K562 (cell line): ENCODE measurements around the gene MEIKIN. TPM values are rescaled to one million over a fixed set of nuclear protein-coding genes. Genes with fewer than 3 reads are reported as not detected.
A peak's percentile ranks its signal among the peaks of the same experiment; 100 is the strongest.

Source experiments
- PPARD ChIP-seq: fragments of 250-450 bp; sonication (Bioruptor Pico); IDR thresholded peaks from 2 replicates; pipeline ENCODE4 v1.8.0; 2022; ENCODE audit warnings: inconsistent platforms, mild to moderate bottlenecking, moderate library complexity
- RERE ChIP-seq: sonication (generic); formaldehyde crosslinking; IDR thresholded peaks from 2 replicates; pipeline ENCODE4 v1.8.0; 2023; ENCODE audit warnings: missing genetic modification reagents, mild to moderate bottlenecking, borderline replicate concordance
- polyA plus RNA-seq, 8 experiments: library from polyadenylated mRNA; depleted of rRNA in 4 of 8; stranded (reverse) in 5 of 8; unstranded in 3 of 8; fragments of >200 nt; fragmentation: Nextera tagmentation in 2 of 8; fragmentation: Illumina TruSeq in 1 of 8; extraction: Ambion mirVana in 2 of 8; extraction: Trizol in 1 of 8; gene quantifications; 2 replicates each; pipeline versions ENCODE4 v1.2.1 to v1.2.3, GENCODE V29; 2011 to 2014; ENCODE audit warnings: inconsistent platforms in 1 of 8, missing spikeins in 1 of 8
- total RNA-seq, 7 experiments: library from RNA; depleted of rRNA in 6 of 7; stranded (reverse); fragments of >200 nt in 6 of 7; fragmentation: Illumina TruSeq in 2 of 7; extraction: Trizol in 2 of 7; gene quantifications; 2 replicates each; pipeline versions ENCODE4 v1.2.1 to v1.2.3, GENCODE V29; 2011 to 2021; ENCODE audit warnings: low replicate concordance in 1 of 7

MEIKIN gene
- total and polyA plus RNA-seq, 9 of the 15 experiments (the other 6 are each of a cell fraction or from before 2014, with no cell fraction given): 0.18 TPM; not detected in 8

- no peak for TF ChIP-seq PPARD (CRISPR knock-in tag)
- peak; percentile 3; the same call in 1 of the 2 replicates for TF ChIP-seq RERE (CRISPR knock-in tag)
- TF ChIP-seq, all 486 proteins: peak for 197
These were observed 148.4 kb downstream of the MEIKIN start, which contains the start of gene FNIP1 (continued) for GRCh38 chr5:131796793-131797693.
